ENCODE data around the gene DLG2.
A peak's percentile ranks its signal among the peaks of the same experiment; 100 is the strongest.
"Not testable (repeated sequence)": the region's sequence is repeated elsewhere in the genome, so short reads cannot be mapped to it uniquely, and the experiment has no call there.

Gene DLG2

GRCh38 chr11:83639995-83640758 is 1987.0 kb downstream of the DLG2 start:
- FAIRE-seq: no peak
- no peak for DNase-seq (ENCODE audit: extremely low spot score, insufficient read length, low read depth)

GRCh38 chr11:83635166-83635565 is 1992.0 kb downstream of the DLG2 start:
- DNase-seq (ENCODE audit: extremely low spot score, insufficient read length, low read depth): no peak
- FAIRE-seq: no peak

GRCh38 chr11:83630211-83630610 is 1996.9 kb downstream of the DLG2 start:
- no peak for FAIRE-seq
- DNase-seq (ENCODE audit: extremely low spot score, insufficient read length, low read depth): no peak

- no peak for DNase-seq (ENCODE audit: extremely low spot score, insufficient read length, low read depth)
- no peak for FAIRE-seq
Observed at GRCh38 chr11:83629775-83630174, 1997.4 kb downstream of the DLG2 start.

GRCh38 chr11:83628622-83629355 is 1998.4 kb downstream of the DLG2 start:
- DNase-seq (ENCODE audit: extremely low spot score, insufficient read length, low read depth): no peak
- no peak for FAIRE-seq

- DNase-seq (ENCODE audit: extremely low spot score, insufficient read length, low read depth) (no peak), FAIRE-seq (no peak)
Observed at GRCh38 chr11:83625336-83625735, 2001.8 kb downstream of the DLG2 start.

GRCh38 chr11:83617671-83618070 is 2009.5 kb downstream of the DLG2 start:
- no peak for DNase-seq (ENCODE audit: extremely low spot score, insufficient read length, low read depth)
- no peak for FAIRE-seq

GRCh38 chr11:83613767-83614121 is 2013.4 kb downstream of the DLG2 start:
- DNase-seq (ENCODE audit: extremely low spot score, insufficient read length, low read depth) (no peak), FAIRE-seq (no peak)

- FAIRE-seq (peak; percentile 74), DNase-seq (ENCODE audit: extremely low spot score, insufficient read length, low read depth) (peak; percentile 9)
Observed at GRCh38 chr11:83612891-83613766, 2014.0 kb downstream of the DLG2 start.

- FAIRE-seq: no peak
- no peak for DNase-seq (ENCODE audit: extremely low spot score, insufficient read length, low read depth)
Observed at GRCh38 chr11:83611600-83611999, 2015.5 kb downstream of the DLG2 start.

GRCh38 chr11:83611031-83611430 is 2016.1 kb downstream of the DLG2 start:
- no peak for FAIRE-seq

GRCh38 chr11:83609191-83609590 is 2018.0 kb downstream of the DLG2 start:
- no peak for FAIRE-seq
- DNase-seq (ENCODE audit: extremely low spot score, insufficient read length, low read depth): no peak

More at GRCh38 chr11:83611031-83611430, 2016.1 kb downstream of the DLG2 start:
- no peak for DNase-seq (ENCODE audit: extremely low spot score, insufficient read length, low read depth)

GRCh38 chr11:83608571-83608970 is 2018.6 kb downstream of the DLG2 start:
- DNase-seq (ENCODE audit: extremely low spot score, insufficient read length, low read depth) (no peak), FAIRE-seq (no peak)

GRCh38 chr11:83601914-83602527 is 2025.1 kb downstream of the DLG2 start:
- FAIRE-seq (no peak), DNase-seq (ENCODE audit: extremely low spot score, insufficient read length, low read depth) (no peak)

- FAIRE-seq: no peak
Observed at GRCh38 chr11:83601201-83601913, 2025.8 kb downstream of the DLG2 start.

GRCh38 chr11:83600661-83601060 is 2026.5 kb downstream of the DLG2 start:
- DNase-seq (ENCODE audit: extremely low spot score, insufficient read length, low read depth): no peak
- no peak for FAIRE-seq

More at GRCh38 chr11:83601201-83601913, 2025.8 kb downstream of the DLG2 start:
- no peak for DNase-seq (ENCODE audit: extremely low spot score, insufficient read length, low read depth)

GRCh38 chr11:83599066-83599465 is 2028.1 kb downstream of the DLG2 start:
- DNase-seq (ENCODE audit: extremely low spot score, insufficient read length, low read depth) (no peak), FAIRE-seq (no peak)

- DNase-seq (ENCODE audit: extremely low spot score, insufficient read length, low read depth); FAIRE-seq: not testable (repeated sequence)
Observed at GRCh38 chr11:83587797-83588196, 2039.3 kb downstream of the DLG2 start.

- DNase-seq (ENCODE audit: extremely low spot score, insufficient read length, low read depth) (peak; percentile 2), FAIRE-seq (no peak)
Observed at GRCh38 chr11:83583757-83584366, 2043.3 kb downstream of the DLG2 start.

Measured in GM18507 (cell line).